Erythroblast (primary cell): Measurements from ENCODE around the gene TFB1M.

Experiments used
- GATA1 ChIP-seq: IDR thresholded peaks from 2 replicates; pipeline ENCODE4 v1.6.1; 2011; ENCODE audit warnings: low read depth, mild to moderate bottlenecking, control low read depth, low read length, moderate library complexity
- POLR2A ChIP-seq: IDR thresholded peaks from 2 replicates; pipeline ENCODE4 v1.6.1; 2011; ENCODE audit warnings: mild to moderate bottlenecking, low read length

- TF ChIP-seq POLR2A (no peak), GATA1 (no peak)
These were observed 48.3 kb downstream of the TFB1M start for GRCh38 chr6:155265843-155266535.
